ENCODE measurements around the gene MCC.
"Not testable (repeated sequence)": the region's sequence is repeated elsewhere in the genome, so short reads cannot be mapped to it uniquely, and the experiment has no call there.

The MCC gene

GRCh38 chr5:113489299-113489698, 1.0 kb upstream of the MCC start:
- no peak for DNase-seq

DNA sequence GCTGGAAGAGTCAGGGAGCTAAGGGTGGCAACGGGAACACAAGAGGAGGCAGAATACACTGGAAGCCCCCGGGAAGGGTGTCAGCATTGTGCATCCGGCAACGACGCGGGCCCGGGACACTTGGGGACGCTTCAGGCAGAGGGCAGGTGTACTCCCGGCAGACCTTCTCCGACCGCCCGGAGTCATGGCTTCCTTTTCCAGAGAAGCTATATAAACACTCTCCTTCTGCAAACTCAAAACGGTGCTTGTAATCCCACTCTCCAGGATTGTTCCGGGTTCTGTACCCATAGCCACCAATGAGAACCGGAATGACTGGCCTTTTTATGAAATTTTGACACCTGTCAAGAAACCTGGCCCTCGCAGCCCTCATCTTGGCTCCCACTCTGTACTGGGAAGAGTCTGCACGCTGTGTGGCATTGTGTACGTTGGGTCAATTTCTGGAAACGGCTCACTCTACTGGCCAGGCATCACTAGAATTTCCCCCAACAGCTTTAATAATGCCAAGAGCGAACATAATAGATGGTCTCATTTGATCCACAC, 462 bp upstream of the MCC start:
- no peak for DNase-seq

DNA sequence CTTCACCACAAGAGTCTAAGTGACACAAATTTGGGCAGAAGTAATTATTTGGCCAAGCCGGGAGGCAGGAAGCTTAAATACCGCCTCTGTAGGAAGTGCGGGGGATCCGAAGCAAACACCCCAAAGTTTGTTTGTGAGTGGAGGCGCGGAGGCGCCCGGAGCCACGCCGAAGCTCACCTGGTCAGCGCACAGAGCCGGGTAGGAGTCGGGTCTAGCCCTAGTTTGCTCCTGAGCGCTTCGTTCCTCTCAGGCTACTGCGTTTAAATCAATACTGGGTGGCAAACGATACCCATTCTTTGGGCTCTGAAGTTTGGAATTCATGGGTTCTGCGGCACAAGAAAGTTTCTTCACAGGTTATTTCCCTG, 855 bp downstream of the MCC start:
- no peak for DNase-seq

DNA sequence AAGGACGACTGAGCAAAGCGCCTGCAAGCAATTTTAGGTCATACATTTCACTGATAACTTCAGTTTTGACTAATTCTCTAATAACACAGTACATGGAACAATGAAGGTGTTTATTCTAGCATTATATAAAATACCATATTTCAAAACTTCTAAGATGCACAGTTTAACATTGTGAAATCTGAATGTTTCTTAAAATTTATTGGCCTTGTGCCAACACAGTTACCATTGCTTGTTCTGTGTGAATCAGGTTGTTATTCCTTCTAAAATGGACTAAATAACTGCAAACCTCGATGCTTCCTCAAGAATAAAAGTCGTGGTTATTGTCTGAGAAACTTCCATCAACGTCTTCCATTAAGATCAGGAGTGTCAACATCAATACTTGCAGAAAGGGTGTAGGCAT, 8.0 kb downstream of the MCC start:
- DNase-seq = no peak

DNA sequence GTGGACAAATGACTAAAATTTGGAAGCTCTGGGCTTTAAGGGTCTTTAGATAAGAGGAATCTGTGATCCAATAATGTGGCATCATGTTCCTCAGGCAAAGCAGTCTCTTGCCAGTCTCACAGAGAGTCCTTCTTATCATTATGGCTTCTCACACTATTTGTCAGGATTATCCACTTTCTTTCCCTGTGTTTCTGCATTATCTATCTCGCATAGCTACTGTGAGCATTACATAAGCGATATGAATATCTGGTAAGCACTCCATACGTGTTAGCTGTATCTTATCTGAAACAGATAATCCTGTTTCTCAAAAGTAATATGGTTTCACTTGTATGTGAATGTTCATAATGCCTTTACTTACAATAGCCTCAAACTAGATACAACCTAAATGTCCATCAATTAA, 9.6 kb downstream of the MCC start:
- DNase-seq = no peak

DNA sequence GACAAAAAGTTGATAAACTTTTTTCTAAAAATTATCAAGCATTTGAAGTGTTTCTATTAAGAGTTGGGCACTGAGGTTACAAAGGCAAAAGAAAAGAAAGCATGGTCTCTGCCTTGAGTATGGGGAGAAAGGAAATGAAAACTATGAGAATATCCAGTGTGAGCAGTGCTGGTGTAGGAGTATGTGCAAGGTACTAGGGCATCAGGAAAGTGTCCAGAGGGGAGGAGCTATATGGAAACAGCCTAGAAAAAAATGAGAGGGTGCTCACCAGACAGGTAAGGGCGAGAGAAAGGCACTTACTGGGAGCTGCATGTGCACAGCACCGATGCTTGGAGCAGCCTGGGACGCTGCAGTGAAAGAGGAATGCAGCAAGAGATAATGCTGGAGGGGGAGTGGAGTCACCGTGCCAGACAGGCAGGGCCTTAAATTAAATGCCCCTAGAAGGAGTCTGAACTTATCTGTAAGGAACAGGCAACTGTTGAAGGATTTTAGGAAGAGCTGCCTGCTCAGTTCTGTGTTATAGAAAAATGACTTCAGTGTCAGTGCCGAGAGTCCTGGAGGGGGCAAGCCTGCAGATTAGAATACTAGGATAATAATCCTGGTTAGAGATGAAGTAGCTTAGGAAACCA, 14.0 kb downstream of the MCC start:
- no peak for DNase-seq

DNA sequence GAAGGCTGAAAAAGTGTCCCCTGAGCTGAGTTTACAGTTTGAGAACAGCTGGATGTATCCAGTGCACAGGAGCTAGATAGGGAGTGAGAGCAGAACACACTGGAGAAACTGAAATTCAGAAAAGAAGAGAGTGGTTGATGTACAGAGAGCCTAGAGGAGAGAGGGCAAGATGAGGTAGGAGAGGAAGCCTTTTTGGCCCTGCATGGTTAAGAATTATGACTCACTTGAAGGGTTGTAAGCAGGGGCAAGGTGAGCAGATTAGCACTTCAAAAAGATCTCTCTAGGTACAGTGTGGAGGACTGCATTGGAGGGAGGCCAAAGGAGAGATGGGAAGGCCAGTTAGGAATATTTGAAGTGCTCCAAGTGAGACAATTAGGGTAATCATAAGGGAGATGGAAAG, 25.2 kb downstream of the MCC start:
- no peak for DNase-seq

DNA sequence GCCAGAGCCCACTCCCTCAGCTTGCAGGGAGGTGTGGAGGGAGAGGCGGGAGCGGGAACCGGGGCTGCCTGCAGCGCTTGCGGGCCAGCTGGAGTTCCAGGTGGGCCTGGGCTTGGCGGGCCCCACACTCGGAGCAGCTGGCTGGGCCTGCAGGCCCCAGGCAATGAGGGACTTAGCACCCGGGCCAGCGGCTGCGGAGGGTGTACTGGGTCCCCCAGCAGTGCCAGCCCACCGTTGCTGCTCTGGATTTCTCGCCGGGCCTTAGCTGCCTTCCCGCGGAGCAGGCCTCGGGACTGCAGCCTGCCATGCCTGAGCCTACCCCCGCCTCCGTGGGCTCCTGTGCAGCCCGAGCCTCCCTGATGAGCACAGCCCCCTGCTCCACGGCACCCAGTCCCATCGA, 31.1 kb downstream of the MCC start:
- not testable (repeated sequence) for DNase-seq

DNA sequence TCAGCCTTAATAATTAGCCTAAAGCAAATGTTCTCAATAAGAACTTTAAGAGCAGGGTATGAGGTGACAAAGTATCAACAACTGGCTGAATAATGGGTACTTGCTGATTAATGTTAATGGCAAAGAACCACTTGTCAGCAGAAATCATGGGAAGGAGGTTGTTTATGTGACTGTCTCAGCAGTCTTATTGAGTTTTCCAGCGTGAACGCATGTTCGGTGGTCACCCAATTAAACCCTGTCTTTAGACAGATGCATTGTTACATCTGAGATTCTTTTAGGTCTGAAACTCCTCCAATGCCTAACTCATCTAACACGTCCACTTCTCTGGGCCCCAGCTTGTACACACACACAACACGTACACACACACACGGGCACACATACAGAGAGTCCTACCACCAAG, 35.3 kb downstream of the MCC start:
- no peak for DNase-seq

DNA sequence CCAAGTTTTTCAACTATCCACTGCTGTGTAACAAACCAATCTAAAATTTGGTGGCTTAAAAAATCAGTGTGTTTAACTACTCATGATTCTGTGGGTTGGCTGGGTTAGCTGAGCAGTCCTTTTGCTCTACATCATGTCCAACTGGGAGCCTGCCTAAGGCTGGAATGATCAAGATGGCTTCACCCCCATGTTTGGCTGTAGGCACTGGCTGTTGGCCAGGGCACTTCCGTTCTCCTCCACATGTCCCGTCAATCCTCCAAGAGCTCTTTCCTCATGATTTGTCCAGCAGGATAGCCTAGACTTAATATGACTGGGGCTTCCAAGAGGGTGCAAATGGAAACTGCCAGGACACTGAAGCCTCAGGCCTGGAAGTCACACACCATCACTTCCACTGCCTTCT, 36.5 kb downstream of the MCC start:
- DNase-seq = no peak

GRCh38 chr5:113450929-113451328, 37.3 kb downstream of the MCC start:
- DNase-seq = no peak

DNA sequence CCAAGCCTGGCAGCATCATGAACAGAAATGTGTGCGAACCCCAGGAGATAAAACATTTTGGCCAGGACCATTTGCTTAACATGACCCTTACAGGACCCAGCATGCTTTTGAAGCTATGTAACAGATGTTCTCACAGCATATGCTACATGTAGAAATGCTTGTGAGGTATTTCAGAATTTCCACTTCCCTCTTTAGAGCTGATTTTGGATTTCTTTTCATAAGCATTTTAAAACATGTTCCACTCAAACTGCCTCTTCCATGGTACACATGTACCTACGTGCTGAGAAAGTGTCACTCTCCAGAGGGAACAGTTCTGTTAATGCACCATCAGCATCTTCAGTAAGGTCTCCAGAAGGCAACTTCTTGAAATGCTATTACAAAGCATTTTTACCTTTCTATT, 37.8 kb downstream of the MCC start:
- DNase-seq = no peak

DNA sequence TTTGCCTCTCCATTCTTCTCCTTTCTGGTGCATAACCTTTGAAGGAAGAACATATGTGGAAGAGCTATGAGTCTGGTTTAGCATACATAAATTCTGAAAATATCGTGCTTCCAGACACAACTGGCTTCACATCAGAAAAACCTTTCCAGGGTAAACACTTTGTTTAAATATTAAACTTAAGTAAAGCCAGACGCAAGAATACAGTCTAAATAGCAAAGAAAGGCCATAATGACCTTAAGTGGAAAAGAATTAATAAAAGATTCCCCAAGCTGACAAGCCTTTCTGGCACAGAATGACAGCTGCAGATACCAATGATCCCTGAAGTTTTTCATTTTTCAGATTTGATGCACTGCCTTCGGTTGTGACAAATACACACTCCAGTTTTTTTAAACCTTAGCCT, 40.0 kb downstream of the MCC start:
- DNase-seq = no peak

GRCh38 chr5:113447498-113448050, 40.7 kb downstream of the MCC start:
- no peak for DNase-seq

DNA sequence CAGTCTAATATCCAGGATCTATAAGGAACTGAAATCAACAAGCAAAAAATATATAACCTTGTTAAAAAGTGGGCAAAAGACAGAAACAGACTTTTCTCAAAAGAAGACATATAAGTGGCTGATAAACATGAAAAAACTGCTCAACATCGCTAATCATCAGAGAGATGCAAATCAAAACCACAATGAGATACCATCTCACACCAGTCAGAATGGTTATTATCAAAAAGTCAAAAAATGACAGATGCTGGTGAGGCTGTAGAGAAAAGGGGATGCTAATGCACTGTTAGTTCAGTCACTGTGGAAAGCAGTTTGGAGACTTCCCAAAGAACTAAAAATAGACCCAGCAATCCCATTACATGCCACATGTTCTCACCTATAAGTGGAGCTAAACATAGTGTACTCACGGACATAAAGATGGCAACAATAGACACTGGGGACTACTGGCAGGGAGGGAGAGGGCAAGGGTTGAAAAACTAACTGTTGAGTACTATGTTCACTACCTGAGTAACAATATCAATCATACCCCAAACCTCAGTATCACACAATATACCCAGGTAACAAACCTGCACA, 41.8 kb downstream of the MCC start:
- no peak for DNase-seq

DNA sequence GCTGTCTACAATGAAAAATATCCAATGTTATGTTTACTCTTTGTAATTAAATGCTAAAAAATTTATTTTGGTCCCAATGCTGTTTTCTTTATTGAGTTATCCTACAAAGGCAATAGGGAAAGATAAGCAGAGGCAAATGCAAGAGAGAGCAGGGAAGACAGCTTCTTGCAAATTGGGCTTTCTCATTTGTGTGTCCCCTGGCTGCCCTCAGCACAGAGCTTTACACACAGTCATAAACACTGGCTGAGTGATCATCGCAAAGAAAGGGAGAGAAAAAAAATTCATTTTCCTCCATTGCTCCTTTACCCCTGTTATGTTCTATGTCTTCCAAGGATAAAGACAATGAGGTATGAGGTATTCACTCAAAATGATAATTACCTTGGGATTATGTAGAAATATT, 51.1 kb downstream of the MCC start:
- DNase-seq = no peak

GRCh38 chr5:113435575-113435974, 52.7 kb downstream of the MCC start:
- DNase-seq = no peak

GRCh38 chr5:113434889-113435288, 53.4 kb downstream of the MCC start, which contains the start of gene TSSK1B:
Gene TSSK1B, minus strand, starts transcription at chr5:113434989. Its CDS starts 150 bp downstream, at chr5:113434839.
- DNase-seq = no peak

DNA sequence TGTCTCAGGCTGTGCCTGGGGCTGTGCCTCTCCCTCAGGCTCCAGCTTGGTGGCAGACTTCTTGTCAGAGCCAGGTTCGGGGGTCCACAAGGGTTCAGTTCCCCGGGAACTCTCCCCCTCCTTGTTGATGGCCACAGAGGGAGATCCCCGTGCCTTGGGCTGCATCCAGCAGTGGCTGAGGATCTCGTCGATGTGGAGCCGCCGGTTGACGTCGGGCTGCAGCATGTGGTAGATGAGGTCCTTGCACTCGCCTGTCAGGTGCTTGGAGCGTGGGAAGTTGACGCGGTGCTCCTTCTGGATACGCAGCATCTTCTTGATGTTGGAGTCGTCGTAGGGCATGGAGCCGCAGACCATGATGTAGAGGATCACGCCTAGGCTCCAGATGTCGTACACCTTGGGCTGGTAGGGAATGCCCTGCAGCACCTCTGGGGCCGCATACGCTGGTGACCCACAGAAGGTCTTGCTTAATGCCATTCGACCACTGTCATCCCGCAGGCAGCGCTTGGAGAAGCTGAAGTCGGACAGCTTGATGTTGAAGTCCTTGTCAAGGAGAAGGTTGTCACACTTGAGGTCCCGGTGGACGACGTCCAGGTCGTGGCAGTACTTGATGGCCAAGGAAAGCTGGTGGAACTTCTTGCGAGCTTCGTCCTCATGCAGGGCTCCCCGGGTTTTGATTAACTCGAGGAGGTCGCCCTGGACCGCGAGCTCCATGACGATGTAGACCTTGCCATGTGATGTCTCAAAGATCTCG, 54.2 kb downstream of the MCC start:
- DNase-seq = no peak

DNA sequence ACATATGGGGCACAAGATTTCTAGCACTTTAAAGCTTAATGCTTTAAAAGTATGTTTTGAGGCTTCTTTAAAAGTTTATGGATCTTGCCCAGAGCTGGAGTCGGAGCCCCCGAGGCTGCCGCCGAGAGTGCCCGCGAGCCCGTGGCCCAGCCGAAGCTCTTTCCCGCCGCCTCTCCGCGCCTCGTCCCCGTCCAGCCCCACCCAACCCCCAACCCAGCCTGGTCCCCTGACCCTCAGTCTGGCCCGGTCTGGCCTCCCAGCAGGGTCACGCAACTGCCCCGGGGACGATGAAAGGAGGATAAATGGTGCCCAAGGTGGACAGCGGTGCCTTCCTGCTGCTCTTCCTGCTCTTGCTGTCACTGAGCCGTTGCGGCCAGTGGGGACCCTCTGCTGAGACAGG, 55.2 kb downstream of the MCC start:
- no peak for DNase-seq

DNA sequence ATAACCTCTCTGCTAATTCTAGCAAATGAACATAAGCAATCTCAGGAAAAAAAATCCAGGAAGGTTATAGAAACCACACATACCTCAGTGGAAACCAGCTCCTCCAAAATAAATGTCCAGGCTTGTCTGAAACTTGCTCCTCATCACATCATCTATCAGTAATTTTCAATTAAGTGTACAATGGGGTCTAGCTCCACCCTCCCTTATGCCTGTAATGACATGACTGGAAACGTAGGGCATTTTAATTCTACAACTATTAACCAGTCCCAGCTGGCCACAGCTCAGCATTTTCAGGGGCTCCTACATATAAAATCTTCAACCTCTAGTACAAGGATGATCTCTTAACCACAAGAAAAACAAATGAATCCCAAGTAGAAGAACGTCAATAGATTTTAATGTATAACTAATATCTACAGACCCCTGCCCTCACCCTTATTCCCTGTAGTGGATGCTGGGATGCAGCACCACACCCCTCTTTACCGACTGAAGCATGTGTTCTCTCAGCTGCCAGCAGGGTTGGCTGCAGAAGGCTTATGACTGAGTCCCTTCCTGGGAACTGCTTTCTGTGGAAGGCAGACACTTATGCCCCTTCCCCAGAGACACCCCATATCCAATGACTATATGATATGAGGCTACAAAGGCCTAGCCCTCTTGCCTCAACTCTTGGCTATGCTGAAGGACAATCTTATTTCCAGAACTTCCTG, 60.2 kb downstream of the MCC start:
- DNase-seq = no peak

- DNase-seq = no peak
These were observed 62.3 kb downstream of the MCC start for GRCh38 chr5:113425909-113426308.

- DNase-seq = no peak
These were observed 66.6 kb downstream of the MCC start for GRCh38 chr5:113421693-113422092.
